ENCODE measurements around the gene IFFO2.

- TF ChIP-seq SUZ12 (IDR thresholded peaks at IDR 0.05; ENCODE audit: extremely low read depth, insufficient read depth, insufficient read length) (no peak), ZNF274 (IDR thresholded peaks at IDR 0.05; ENCODE audit: low read depth, low read length) (no peak), YY1 (IDR thresholded peaks at IDR 0.05; ENCODE audit: insufficient read depth, insufficient read length) (no peak)
Observed at GRCh38 chr1:18956193-18957135, at the start of gene IFFO2.
